ENCODE data around the gene TRMT61A. TPM values are rescaled to one million over a fixed set of nuclear protein-coding genes. Genes with fewer than 3 reads are reported as not detected.

TRMT61A gene
- total and polyA plus RNA-seq, 12 donors, result 2.9 to 14.7 (median 4.0) TPM

GRCh38 chr14:103563844-103564505 is 35.0 kb downstream of the TRMT61A start:
- Histone ChIP-seq H3K27me3 (no peaks in the 10 kb centered on the region), H3K4me1 (peaks cover 5 to 81% (median 55%) of the 10 kb centered on the region in 9 donors), H3K27ac (peak overlapping the region in 6 of 10 donors; percentile 97 to 100 (median 99)), H3K4me3 (peak overlapping the region in 9 of 10 donors; percentile 92 to 100 (median 99)), H3K9me3 (no peaks in the 10 kb centered on the region), H3K36me3 (peaks cover 0 to 30% (median 16%) of the 10 kb centered on the region in 9 donors)
- no peak for TF ChIP-seq CTCF (IDR thresholded peaks at IDR 0.05)
- intact Hi-C loops (cut with DNase I), result loop anchor here in 3 of 10 donors (10.0 kb wide), 3 partner anchors 121 to 411 kb away; no protein-coding TSS in a partner anchor
- DNase-seq (no peak), ATAC-seq (no peak)
- 61 to 62% methylated on average over 21 of the region's 21 CpGs for WGBS, 2 donors

GRCh38 chr14:103568952-103569351 is 40.0 kb downstream of the TRMT61A start:
- Histone ChIP-seq H3K9me3 (no peaks in the 10 kb centered on the region), H3K36me3 (peaks cover 0 to 29% (median 11%) of the 10 kb centered on the region in 9 donors), H3K27ac (no peak overlapping the region), H3K4me3 (no peak overlapping the region), H3K4me1 (peaks cover 2 to 68% (median 23%) of the 10 kb centered on the region in 9 donors), H3K27me3 (no peaks in the 10 kb centered on the region)
- intact Hi-C loops (cut with DNase I), result loop anchor here in 3 of 10 donors (10.0 kb wide), 3 partner anchors 116 to 406 kb away; no protein-coding TSS in a partner anchor
- DNase-seq, result no peak
- TF ChIP-seq CTCF (IDR thresholded peaks at IDR 0.05), result no peak
- WGBS, 2 donors, result 65 to 74% methylated on average over 8 of the region's 8 CpGs
- ATAC-seq, result peak in 1 of 8 donors; percentile 32

- intact Hi-C loops (cut with DNase I), result loop anchor here in 3 of 10 donors (10.0 kb wide), 3 partner anchors 115 to 405 kb away; no protein-coding TSS in a partner anchor
- no peak overlapping the region for H3K27ac ChIP-seq
- no peak for TF ChIP-seq CTCF (IDR thresholded peaks at IDR 0.05)
These were observed 40.4 kb downstream of the TRMT61A start for GRCh38 chr14:103569408-103569807.

GRCh38 chr14:103574104-103574503 is 45.1 kb downstream of the TRMT61A start:
- Histone ChIP-seq H3K4me3 (no peak overlapping the region), H3K9me3 (no peaks in the 10 kb centered on the region), H3K4me1 (peaks cover 2 to 59% (median 29%) of the 10 kb centered on the region in 9 donors), H3K27ac (peak overlapping the region in 5 of 10 donors; percentile 10 to 48 (median 24)), H3K27me3 (no peaks in the 10 kb centered on the region), H3K36me3 (peaks cover 0 to 63% (median 24%) of the 10 kb centered on the region in 9 donors)
- ATAC-seq, result peak in 3 of 8 donors; percentile 20 to 55 (median 50)
- DNase-seq, result no peak
- intact Hi-C loops (cut with DNase I), result loop anchor here in 5 of 10 donors (10.0 kb wide), 6 partner anchors 51 to 411 kb away; partner anchors contain the start of gene KLC1 (in 1 of the 5)
- TF ChIP-seq CTCF (IDR thresholded peaks at IDR 0.05), result no peak
- 62 to 74% methylated on average over 6 of the region's 6 CpGs for WGBS, 2 donors

More at GRCh38 chr14:103569408-103569807, 40.4 kb downstream of the TRMT61A start:
- Histone ChIP-seq H3K27me3 (no peaks in the 10 kb centered on the region), H3K36me3 (peaks cover 0 to 33% (median 14%) of the 10 kb centered on the region in 9 donors), H3K4me3 (no peak overlapping the region), H3K4me1 (peaks cover 0 to 68% (median 18%) of the 10 kb centered on the region in 9 donors), H3K9me3 (no peaks in the 10 kb centered on the region)
- DNase-seq (no peak), ATAC-seq (peak in 1 of 8 donors; percentile 25)
- WGBS, 2 donors, result 70 to 74% methylated on average over 11 of the region's 11 CpGs
